ENCODE results near the gene CEL. TPM values are rescaled to one million over a fixed set of nuclear protein-coding genes. Genes with fewer than 3 reads are reported as not detected.

The CEL gene
- total RNA-seq, 1 experiment from 2014 or later: 6.9 TPM

GRCh38 chr9:133073086-133074014 lies 11.6 kb downstream of the CEL start:
- Histone ChIP-seq H3K79me2 (ENCODE audit: insufficient read depth, low read length) (no peaks in the 10 kb centered on the region), H4K20me1 (ENCODE audit: insufficient read depth) (no peaks in the 10 kb centered on the region), H2AFZ (ENCODE audit: low read depth, low read length, poor library complexity, severe bottlenecking) (no peak overlapping the region), H3K4me3 (replicated peaks in 1 of 2; ENCODE audit: low read depth in 1 of 2, low read length in 2 of 2) (no peak overlapping the region), H3K4me1 (ENCODE audit: control insufficient read depth in 1 of 2, insufficient read depth in 2 of 2, low read length in 2 of 2) (no peaks in the 10 kb centered on the region), H3K9me3 (ENCODE audit: control insufficient read depth in 1 of 2, insufficient read depth in 1 of 2, low read depth in 1 of 2, low read length in 2 of 2) (no peaks in the 10 kb centered on the region), H3K9ac (ENCODE audit: low read length) (no peak overlapping the region), H3K4me2 (ENCODE audit: low read length) (no peak overlapping the region), H3K9me2 (ENCODE audit: insufficient read depth) (no peaks in the 10 kb centered on the region), H3K27me3 (ENCODE audit: insufficient read depth, low read length) (no peaks in the 10 kb centered on the region), H3K36me3 (ENCODE audit: control insufficient read depth in 1 of 2, insufficient read depth in 2 of 2, low read length in 2 of 2) (no peaks in the 10 kb centered on the region), H3K27ac (ENCODE audit: low read depth, low read length) (no peak overlapping the region)
- no TSS peak for BruUV-seq (replicated peaks)
- POLR2A ChIA-PET: no interaction called here
- ATAC-seq (no peak), DNase-seq (ENCODE audit: low read depth, low spot score) (no peak)
- RAD21 ChIA-PET (ENCODE audit: low non-redundant PET in 1 of 2, low total read pairs in 2 of 2, uncharacterized antibody in 2 of 2, unreplicated experiment in 2 of 2): no interaction called here
- CTCF ChIA-PET: interaction anchor here (2.8 kb wide), 1 partner anchor 71 kb away, joined by 7 read pairs; no protein-coding TSS in a partner anchor
- TF ChIP-seq MAX (IDR thresholded peaks at IDR 0.05) (no peak), ELF1 (IDR thresholded peaks at IDR 0.05; ENCODE audit: borderline replicate concordance, low read depth) (no peak), JUND (IDR thresholded peaks at IDR 0.05) (no peak), YY1 (IDR thresholded peaks at IDR 0.05; ENCODE audit: extremely low read depth, insufficient replicate concordance, low read depth, low read length) (no peak), CEBPB (IDR thresholded peaks at IDR 0.05; ENCODE audit: low read depth) (no peak), RAD21 (IDR thresholded peaks at IDR 0.05; ENCODE audit: low read depth) (no peak), FOSL1 (IDR thresholded peaks at IDR 0.05; ENCODE audit: low read depth) (no peak), EZH2phosphoT487 (IDR thresholded peaks at IDR 0.05; ENCODE audit: borderline replicate concordance) (no peak), EZH2 (IDR thresholded peaks at IDR 0.05) (no peak), ZFX (IDR thresholded peaks at IDR 0.05) (no peak), EGR1 (IDR thresholded peaks at IDR 0.05; ENCODE audit: low read depth) (no peak), SP1 (IDR thresholded peaks at IDR 0.05; ENCODE audit: low read depth) (no peak), POLR2A (IDR thresholded peaks at IDR 0.05; ENCODE audit: borderline replicate concordance, extremely low read depth, insufficient read depth, insufficient read length) (no peak), SIN3A (IDR thresholded peaks at IDR 0.05; ENCODE audit: low read depth) (no peak)
- TF ChIP-seq, protein P1, sequence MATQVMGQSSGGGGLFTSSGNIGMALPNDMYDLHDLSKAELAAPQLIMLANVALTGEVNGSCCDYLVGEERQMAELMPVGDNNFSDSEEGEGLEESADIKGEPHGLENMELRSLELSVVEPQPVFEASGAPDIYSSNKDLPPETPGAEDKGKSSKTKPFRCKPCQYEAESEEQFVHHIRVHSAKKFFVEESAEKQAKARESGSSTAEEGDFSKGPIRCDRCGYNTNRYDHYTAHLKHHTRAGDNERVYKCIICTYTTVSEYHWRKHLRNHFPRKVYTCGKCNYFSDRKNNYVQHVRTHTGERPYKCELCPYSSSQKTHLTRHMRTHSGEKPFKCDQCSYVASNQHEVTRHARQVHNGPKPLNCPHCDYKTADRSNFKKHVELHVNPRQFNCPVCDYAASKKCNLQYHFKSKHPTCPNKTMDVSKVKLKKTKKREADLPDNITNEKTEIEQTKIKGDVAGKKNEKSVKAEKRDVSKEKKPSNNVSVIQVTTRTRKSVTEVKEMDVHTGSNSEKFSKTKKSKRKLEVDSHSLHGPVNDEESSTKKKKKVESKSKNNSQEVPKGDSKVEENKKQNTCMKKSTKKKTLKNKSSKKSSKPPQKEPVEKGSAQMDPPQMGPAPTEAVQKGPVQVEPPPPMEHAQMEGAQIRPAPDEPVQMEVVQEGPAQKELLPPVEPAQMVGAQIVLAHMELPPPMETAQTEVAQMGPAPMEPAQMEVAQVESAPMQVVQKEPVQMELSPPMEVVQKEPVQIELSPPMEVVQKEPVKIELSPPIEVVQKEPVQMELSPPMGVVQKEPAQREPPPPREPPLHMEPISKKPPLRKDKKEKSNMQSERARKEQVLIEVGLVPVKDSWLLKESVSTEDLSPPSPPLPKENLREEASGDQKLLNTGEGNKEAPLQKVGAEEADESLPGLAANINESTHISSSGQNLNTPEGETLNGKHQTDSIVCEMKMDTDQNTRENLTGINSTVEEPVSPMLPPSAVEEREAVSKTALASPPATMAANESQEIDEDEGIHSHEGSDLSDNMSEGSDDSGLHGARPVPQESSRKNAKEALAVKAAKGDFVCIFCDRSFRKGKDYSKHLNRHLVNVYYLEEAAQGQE (IDR thresholded peaks at IDR 0.05; ENCODE audit: low read depth): no peak
- TF ChIP-seq, protein P2, sequence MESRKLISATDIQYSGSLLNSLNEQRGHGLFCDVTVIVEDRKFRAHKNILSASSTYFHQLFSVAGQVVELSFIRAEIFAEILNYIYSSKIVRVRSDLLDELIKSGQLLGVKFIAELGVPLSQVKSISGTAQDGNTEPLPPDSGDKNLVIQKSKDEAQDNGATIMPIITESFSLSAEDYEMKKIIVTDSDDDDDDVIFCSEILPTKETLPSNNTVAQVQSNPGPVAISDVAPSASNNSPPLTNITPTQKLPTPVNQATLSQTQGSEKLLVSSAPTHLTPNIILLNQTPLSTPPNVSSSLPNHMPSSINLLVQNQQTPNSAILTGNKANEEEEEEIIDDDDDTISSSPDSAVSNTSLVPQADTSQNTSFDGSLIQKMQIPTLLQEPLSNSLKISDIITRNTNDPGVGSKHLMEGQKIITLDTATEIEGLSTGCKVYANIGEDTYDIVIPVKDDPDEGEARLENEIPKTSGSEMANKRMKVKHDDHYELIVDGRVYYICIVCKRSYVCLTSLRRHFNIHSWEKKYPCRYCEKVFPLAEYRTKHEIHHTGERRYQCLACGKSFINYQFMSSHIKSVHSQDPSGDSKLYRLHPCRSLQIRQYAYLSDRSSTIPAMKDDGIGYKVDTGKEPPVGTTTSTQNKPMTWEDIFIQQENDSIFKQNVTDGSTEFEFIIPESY (IDR thresholded peaks at IDR 0.05; ENCODE audit: extremely low read depth, insufficient replicate concordance, low read length): no peak
- intact Hi-C loops (cut with micrococcal nuclease): no loop called here
